Spleen (tissue), 7 donors: ENCODE data around the gene AMY1C.
"Not testable (repeated sequence)": the region's sequence is repeated elsewhere in the genome, so short reads cannot be mapped to it uniquely, and the experiment has no call there.

Experiments used
- POLR2A ChIP-seq, 3 donors: fragments of 450-650 bp; IDR thresholded peaks; one replicate each; pipeline ENCODE4 v1.5.1; 2017; ENCODE audit warnings: antibody characterized with exemption in 3 of 3, mild to moderate bottlenecking in 1 of 3
- TF ChIP-seq, protein P1 (sequence below), 11 experiments: fragments of 200-600 bp in 7 of 11; fragments of 450-650 bp in 4 of 11; sonication (generic) in 4 of 11; IDR thresholded peaks in 8 of 11; conservative IDR thresholded peaks in 3 of 11; 1 replicate in 7 of 11; 2 replicates in 4 of 11; pipeline versions ENCODE4 v1.4.0 to v1.8.0; 2016 to 2021; ENCODE audit warnings: antibody characterized with exemption in 11 of 11, inconsistent platforms in 4 of 11, mild to moderate bottlenecking in 1 of 11
- donor health status: DM: no; HTN: no; CAD: no; lungs with moderate emphysema.
- donor health status: DM: no; HTN: no; CAD: no.
- donor health status: DM: no; HTN: no; CAD: no.

DNA sequence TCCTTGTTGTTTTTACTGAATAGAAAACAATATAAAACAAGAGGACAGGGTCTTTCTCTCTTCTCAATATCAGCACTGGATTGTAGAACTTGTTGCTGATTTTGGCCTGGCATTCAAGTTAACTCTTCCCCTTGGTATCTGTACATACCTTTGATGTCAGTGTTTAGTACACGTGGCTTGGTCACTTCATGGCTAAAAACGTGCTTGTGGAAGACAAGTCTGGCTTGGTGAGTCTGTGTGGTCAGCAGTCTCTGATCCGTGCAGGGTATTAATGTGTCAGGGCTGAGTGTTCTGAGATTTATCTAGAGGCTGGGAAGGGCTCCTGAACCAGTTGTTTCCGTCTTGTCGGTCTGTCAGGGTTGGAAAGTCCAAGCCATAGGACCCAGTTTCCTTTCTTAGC lies at the start of gene AMY1C:
- TF ChIP-seq, protein P1, sequence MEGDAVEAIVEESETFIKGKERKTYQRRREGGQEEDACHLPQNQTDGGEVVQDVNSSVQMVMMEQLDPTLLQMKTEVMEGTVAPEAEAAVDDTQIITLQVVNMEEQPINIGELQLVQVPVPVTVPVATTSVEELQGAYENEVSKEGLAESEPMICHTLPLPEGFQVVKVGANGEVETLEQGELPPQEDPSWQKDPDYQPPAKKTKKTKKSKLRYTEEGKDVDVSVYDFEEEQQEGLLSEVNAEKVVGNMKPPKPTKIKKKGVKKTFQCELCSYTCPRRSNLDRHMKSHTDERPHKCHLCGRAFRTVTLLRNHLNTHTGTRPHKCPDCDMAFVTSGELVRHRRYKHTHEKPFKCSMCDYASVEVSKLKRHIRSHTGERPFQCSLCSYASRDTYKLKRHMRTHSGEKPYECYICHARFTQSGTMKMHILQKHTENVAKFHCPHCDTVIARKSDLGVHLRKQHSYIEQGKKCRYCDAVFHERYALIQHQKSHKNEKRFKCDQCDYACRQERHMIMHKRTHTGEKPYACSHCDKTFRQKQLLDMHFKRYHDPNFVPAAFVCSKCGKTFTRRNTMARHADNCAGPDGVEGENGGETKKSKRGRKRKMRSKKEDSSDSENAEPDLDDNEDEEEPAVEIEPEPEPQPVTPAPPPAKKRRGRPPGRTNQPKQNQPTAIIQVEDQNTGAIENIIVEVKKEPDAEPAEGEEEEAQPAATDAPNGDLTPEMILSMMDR (IDR thresholded peaks at IDR 0.05 in 8 of 11, conservative IDR thresholded peaks at IDR 0.05 in 3 of 11): not testable (repeated sequence)
- TF ChIP-seq POLR2A (IDR thresholded peaks at IDR 0.05): not testable (repeated sequence)
